ENCODE data around the gene DOCK4.

DNA sequence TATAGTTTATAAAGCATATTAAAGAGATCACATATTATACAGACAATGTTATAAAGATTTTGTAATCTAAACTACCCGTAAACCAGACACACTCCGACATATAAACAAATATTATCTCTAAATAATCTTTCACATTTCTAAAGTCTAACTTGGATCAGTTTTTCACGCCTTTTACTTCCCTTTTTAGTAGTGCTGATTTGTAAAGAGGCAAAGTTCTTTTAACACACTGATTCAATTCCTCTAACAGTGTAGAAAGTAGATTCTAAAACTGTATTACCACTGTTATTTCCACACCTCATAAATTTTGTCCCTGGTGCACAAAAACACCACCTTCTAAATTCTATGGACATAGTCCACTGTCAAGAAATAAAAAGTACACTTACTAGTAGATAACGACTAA lies 230.9 kb downstream of the DOCK4 start:
- TF ChIP-seq CTCF (IDR thresholded peaks at IDR 0.05; ENCODE audit: insufficient read depth, low read depth, low read length) (no peak), EZH2 (IDR thresholded peaks at IDR 0.05; ENCODE audit: insufficient read depth, low read length) (no peak)
